NCI-H2107 (cell line): ENCODE data around the gene SLC9A3.

Experiments used
- DNase-seq: peaks from one replicate; lab custom pipeline; 2025; lab: John Stamatoyannopoulos, UW

Gene SLC9A3

DNA sequence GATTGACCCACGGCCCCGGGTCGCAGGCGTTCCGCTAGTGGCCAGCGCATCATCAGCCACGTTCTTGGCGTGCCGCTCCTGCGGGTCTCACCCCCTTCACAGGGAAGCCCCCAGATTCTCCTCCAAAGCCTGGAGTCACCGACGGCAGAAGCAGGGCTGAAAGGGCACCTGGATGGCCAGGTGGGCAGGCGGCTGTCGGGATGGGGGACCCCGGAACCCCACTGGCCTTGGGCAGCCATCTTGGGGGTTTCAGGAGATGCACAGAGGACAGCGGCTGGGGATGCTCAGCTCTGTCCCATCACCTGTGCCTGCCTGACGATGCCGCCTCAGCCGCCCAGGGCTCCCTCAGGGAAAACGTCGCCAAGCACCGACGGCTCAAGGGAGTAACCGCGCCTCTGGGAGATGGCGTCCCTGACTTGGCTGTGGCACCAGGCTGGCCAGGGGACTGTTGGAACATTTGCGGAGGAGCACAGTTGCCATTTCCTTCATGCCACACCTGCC lies 14.1 kb upstream of the SLC9A3 start:
- DNase-seq: no peak

DNA sequence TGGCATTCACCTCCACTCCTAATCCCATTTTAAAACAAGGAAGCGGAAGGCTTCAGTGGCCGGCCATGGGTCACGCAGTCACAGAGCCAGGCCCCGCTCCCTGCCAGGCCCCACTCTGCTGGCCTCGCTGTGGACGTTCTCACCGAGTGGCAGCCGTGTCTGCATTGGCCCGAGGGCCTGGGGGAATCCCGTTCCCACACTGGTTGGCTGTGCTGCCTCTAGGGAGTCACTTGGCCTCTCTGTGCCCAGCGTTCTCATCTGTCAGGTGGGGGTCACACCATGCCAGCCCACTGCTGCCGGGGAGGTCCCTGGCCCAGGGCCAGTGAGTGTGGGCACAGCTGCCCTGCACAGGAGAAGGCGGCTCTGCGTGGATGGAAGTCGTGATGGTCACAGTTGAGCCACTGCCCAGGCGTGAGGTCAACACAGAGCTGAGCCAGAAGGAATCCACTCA lies 13.4 kb upstream of the SLC9A3 start:
- DNase-seq: no peak

- DNase-seq: no peak
These were observed 12.8 kb upstream of the SLC9A3 start for GRCh38 chr5:537098-537497.

GRCh38 chr5:535846-536698 lies 11.8 kb upstream of the SLC9A3 start:
- no peak for DNase-seq

- no peak for DNase-seq
These were observed 10.8 kb upstream of the SLC9A3 start for GRCh38 chr5:534743-535671.

- DNase-seq: no peak
These were observed 9.9 kb upstream of the SLC9A3 start for GRCh38 chr5:533955-534742.

GRCh38 chr5:533243-533954 lies 9.2 kb upstream of the SLC9A3 start:
- DNase-seq: no peak

DNA sequence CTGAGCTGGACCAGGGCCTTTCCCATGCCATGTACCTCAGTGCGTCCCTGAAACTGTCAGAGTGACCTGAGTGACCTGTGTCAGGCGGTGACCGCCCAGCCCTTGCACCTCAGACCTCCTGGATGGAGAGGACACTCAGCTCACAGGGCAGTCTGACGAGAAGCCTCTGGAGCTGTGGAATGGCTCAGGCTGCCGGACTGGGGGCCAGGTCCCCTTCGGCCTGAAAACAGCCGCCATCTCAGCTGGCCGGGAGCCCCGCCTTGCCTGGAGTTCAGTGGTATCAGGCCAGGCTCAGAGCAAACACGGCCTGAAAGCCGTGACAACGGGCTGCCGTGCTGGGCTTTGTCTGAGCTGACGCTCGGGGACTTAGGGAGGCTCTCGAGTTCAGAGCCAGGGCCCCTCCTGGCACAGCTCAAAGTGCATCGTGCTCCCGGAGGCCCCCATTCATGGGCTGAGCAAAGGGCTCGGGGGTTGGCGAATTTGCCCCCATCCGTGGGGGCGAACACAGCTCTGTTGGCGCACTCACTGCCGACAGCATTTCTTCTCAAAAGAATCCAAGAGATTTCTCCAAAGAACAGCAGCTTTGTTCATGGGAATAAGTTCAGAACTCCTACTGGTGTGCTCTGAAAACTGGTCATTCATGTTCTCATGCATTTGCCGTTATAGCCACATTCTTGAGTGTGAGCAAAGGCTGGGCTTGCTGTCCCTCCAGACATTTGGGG lies 8.4 kb upstream of the SLC9A3 start:
- no peak for DNase-seq

DNA sequence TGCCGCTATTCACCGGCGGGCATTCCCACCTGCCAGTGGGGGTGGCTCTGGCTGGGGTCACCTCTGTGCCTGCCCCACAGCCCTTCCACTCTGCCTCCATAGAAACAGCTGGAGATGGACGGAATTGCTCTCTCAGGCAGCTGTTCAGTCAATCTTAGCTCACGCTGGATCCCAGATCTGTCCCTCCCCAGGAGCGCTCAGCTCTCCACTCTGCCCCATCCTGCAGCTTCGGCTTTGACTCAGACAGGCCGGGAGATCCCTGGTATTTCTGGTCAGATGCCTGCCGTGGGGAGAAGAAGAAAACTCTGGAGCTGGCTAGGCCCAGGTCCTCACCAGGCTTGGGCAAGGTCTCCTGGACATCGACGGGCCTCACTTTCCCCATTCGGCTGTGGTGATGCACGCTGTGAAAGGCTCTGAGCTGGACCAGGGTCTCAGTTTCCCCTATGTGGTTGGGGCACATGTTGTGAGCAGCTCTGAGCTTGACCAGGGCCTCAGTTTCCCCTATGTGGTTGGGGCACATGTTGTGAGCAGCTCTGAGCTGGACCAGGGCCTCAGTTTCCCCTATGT lies 7.6 kb upstream of the SLC9A3 start:
- no peak for DNase-seq

DNA sequence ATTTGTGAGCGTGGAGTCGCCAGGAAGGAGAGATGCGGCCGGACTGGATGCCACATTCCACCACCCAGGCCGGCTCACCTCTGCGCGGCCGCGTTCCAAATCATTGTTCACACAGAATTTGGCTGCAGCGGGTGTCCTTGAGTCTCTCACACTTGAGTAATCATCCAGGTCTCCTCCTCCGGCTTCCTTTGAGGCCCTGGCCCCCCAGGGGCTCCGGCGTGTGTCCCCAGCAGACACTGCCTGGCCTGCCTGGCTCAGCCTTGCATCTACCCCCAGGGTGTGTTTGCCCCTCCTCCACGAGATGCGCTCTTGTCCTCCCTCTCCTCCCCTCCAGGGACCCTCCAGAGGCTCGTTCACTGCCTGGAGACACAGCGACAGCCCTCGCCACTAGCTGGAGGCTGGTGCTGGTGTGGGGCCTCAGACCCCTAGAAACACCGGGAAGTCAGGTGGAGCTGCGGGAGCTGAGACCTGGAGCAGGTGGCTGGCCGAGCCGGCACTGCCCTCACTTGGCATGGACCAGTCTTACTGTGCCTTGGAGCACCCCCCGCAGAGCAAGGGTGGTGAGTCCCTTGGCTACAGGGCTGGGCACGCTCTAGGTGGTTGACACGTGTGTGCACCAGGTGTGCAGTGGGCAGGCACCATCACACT lies 7.0 kb upstream of the SLC9A3 start:
- DNase-seq: no peak

DNA sequence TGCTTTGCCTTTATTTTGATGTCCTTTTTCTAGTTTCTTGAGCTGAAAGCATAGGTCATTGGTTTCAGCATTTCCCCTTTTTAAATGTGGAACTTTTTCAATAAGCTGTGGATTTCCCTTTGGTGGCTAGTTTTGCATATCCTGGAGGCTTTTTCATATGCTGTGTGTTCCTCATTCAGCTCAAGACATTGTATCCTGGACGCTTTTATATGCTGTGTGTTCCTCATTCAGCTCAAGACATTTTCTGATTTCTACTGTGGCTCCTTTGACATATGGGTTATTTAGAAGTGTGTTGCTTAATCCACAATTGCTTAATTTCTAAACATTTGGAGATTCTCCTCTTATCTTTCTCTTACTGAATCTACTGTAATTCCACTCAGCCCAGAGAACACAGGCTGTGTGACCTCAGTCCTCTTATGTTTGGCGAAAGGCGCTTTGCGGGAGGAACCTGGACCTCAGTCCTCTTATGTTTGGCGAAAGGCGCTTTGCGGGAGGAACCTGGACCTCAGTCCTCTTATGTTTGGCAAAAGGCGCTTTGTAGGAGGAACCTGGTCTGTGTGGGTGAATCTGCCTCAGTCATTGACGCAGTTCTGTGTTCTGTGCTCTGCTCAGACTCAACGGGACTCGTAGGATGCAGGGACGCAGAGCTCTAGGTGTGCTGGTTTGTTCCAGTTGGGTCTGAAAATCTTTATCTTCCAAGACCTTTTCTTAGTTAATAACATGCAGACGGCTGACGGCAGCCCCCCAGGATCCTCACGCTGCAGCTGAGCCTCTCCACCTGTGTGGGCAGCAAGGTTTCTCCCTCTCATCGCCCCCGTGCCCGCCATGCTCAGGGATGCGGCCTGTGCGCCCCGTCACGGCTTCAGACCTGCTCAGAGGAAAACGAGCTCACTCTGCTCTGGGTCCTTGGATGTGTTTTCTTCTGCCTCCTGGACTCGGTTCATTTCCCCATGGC lies 6.0 kb upstream of the SLC9A3 start:
- no peak for DNase-seq

- DNase-seq: no peak
These were observed 4.6 kb upstream of the SLC9A3 start for GRCh38 chr5:528629-529511.

DNA sequence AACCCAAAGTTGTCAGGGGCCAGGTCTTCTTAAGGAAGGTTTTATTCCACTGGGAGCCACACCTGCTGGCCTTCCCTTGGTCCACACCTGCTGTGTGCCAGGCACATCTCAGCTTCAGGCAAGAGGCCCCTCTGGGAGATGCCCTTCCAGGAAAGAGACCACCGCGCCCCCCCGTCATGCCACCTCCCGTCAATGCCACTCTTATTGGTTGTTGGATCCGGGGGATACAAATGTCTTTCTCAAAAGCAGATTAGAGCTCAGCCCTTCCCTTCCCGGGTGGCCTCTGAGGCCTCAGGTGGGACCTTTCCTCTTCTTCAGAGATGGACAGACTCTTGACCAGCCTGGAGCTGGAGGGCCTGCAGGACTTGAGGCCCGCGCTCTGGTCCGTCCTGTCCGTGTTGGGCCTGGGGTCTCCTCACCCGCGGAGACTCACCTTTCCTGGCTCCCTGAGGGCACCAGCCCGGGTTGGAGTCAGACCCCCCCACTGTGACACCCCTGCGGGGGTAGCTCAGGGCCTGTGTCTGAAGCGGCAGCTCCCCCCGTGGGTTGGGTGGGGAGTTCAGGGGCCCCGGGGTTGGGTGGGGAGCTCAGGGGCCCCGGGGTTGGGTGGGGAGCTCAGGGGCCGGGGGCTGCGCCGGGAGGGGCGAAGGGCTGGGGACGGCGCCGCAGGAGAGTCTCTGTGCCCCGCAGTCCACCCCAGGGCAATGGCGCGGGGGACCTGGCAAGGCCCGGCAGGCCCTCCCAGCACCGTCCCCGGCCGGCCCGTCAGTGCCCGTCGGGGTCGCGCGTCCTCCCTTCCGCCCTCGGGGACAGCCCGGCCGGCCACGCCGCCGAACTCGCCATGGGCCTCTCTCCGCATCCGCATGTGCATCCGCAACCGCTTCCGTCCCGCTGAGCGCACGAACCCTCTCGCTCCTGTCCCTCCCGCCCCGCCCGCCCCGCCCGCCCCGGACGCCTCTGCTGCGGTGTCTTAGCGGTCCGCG lies 3.7 kb upstream of the SLC9A3 start:
- DNase-seq: no peak

GRCh38 chr5:526456-527088 lies 2.3 kb upstream of the SLC9A3 start:
- DNase-seq: no peak

DNA sequence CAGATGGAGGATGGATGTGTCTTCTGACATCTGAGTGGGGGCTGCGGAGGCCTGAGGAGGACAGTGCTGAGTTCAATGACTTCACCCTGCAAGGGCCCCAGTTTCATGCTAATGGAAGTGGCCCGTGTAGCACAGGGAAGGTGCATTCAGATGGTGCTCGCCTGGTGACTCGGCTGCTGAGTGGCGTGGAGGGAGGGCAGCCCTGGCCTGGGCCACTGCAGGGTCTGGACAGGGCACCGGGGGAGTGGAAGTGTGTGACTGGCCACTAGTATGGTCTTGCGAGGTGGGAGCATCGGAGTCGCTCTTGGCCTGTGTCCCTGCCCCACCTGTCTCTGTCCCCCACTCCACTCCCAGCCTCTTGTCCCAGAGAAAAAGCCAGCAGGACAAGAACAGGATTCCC lies 1.7 kb upstream of the SLC9A3 start:
- DNase-seq: no peak
